ENCODE measurements around the gene PAF1. TPM values are rescaled to one million over a fixed set of nuclear protein-coding genes. Genes with fewer than 3 reads are reported as not detected.

PAF1 gene
- total and polyA plus RNA-seq, 2 of the 13 experiments (the other 11 are each of a cell fraction or from before 2014, with no cell fraction given) = 30.2 to 31.1 TPM

DNA sequence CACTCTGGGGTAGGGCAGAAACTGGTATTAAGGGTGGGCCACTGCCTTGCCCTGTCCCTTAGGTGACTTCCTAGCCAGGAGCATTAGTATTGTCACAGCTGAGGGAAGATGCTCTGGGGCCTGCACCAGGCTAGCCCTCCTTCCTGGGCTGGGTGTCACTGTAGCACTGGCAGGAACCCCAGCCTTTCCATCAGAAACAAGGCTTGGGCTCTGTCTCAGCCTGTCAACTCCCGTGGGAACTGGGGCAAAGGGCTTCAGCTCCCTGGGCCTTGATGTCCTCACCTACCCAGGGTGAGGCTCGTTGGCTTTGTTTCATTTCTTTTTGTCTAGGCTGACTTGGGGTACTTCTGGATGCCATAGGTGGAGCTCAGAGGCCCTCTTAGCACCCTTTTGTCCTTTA is 18.0 kb downstream of the PAF1 start:
- no peak overlapping the region for H3K4me2 ChIP-seq (ENCODE audit: low read depth, low read length)
- BruUV-seq (replicated peaks) = no TSS peak
- H3K4me1 ChIP-seq (ENCODE audit: insufficient read depth, low read length) = peaks cover 13% of the 10 kb centered on the region
- H2AFZ ChIP-seq (ENCODE audit: low read length) = no peak overlapping the region
- WGBS (ENCODE audit: low lambda C conversion rate) = 100% methylated on average over 2 of the region's 2 CpGs
- H3K27me3 ChIP-seq (ENCODE audit: control insufficient read depth in 1 of 2, insufficient read depth in 2 of 2, low read length in 2 of 2) = no peaks in the 10 kb centered on the region
- TF ChIP-seq ZNF574 (CRISPR knock-in tag; IDR thresholded peaks at IDR 0.05) (no peak), RFX1 (IDR thresholded peaks at IDR 0.05) (no peak), CHCHD3 (CRISPR knock-in tag; IDR thresholded peaks at IDR 0.05) (no peak), EEA1 (CRISPR knock-in tag; IDR thresholded peaks at IDR 0.05; ENCODE audit: borderline replicate concordance) (no peak), ZSCAN22 (CRISPR knock-in tag; IDR thresholded peaks at IDR 0.05) (no peak), GTF3A (CRISPR knock-in tag; conservative IDR thresholded peaks at IDR 0.05) (no peak), AHR (CRISPR knock-in tag; IDR thresholded peaks at IDR 0.05) (no peak), CEBPB (IDR thresholded peaks at IDR 0.05; ENCODE audit: borderline replicate concordance, low read depth, low read length) (no peak)
- TF ChIP-seq, protein P1, sequence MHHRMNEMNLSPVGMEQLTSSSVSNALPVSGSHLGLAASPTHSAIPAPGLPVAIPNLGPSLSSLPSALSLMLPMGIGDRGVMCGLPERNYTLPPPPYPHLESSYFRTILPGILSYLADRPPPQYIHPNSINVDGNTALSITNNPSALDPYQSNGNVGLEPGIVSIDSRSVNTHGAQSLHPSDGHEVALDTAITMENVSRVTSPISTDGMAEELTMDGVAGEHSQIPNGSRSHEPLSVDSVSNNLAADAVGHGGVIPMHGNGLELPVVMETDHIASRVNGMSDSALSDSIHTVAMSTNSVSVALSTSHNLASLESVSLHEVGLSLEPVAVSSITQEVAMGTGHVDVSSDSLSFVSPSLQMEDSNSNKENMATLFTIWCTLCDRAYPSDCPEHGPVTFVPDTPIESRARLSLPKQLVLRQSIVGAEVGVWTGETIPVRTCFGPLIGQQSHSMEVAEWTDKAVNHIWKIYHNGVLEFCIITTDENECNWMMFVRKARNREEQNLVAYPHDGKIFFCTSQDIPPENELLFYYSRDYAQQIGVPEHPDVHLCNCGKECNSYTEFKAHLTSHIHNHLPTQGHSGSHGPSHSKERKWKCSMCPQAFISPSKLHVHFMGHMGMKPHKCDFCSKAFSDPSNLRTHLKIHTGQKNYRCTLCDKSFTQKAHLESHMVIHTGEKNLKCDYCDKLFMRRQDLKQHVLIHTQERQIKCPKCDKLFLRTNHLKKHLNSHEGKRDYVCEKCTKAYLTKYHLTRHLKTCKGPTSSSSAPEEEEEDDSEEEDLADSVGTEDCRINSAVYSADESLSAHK (CRISPR knock-in tag; IDR thresholded peaks at IDR 0.05; ENCODE audit: borderline replicate concordance) = no peak
- no peak overlapping the region for H3K4me3 ChIP-seq (replicated peaks in 1 of 3; ENCODE audit: insufficient read depth in 1 of 3, low read depth in 2 of 3, low read length in 3 of 3)
- no peak overlapping the region for H3K27ac ChIP-seq (ENCODE audit: extremely low read length, insufficient read depth, low read length)
- no peaks in the 10 kb centered on the region for H4K20me1 ChIP-seq (ENCODE audit: insufficient read depth, low read length)
- POLR2A ChIA-PET = no interaction called here
- CTCF ChIA-PET (ENCODE audit: low intra/inter-chr PET ratio, low total read pairs) = no interaction called here
- H3K9ac ChIP-seq (ENCODE audit: insufficient read depth, low read depth, low read length) = no peak overlapping the region
- H3K79me2 ChIP-seq (ENCODE audit: insufficient read depth, low read length) = no peaks in the 10 kb centered on the region
- no peak for DNase-seq (ENCODE audit: low spot score)
- no peaks in the 10 kb centered on the region for H3K9me3 ChIP-seq (ENCODE audit: low read length)
- intact Hi-C loops (cut with micrococcal nuclease; ENCODE audit: unreplicated experiment) (no loop called here), in situ Hi-C loops (cut with HindIII; ENCODE audit: extremely low pct_ligation_motif_present, low pct_unique_long_range_greater_than_20kb) (no loop called here)
- FAIRE-seq = no peak
- ATAC-seq = no peak
- peaks cover 41 to 87% of the 10 kb centered on the region in 2 experiments for H3K36me3 ChIP-seq (replicated peaks in 1 of 2; ENCODE audit: control insufficient read depth in 1 of 2, insufficient read depth in 2 of 2, low read length in 2 of 2)

All from HepG2 (cell line).